Measurements from ENCODE around the gene EMC9.

Gene EMC9

DNA sequence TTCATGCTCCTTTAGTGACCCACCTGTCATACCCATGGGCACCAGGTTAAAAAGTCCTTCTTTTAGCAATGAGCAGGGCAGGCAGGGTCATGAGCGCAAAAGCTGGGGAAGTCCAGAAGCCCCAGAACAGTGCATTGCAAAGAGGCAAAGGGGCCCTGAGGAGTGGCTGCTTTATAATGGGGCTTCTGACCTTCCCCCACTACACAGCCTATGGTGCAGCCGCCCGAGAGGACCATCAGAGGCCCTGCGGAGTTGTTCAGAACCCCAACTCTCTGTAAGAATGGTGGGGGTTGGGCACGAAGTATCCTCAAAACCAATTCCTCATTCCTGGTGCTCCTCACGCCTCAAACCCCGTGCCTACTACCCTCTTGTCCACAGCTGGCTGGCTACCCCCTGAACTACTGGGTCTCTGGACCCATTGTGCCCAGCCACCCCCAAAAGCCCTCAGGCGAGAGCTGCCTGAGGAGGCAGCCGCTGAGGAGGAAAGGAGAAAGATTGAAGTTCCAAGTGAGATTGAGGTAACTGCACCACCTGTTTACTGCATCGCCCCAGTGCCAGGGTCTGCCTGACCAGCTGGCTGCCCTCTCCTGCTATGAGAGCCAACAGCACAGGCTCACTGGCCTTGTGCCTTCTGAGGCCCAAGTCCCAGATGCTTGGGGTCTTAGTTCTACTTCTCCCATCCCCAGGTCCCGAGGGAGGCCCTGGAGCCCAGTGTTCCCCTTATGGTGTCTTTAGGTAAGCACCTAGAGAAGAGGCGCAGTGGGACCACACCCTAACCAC lies 37.2 kb upstream of the EMC9 start:
- TF ChIP-seq EZH2phosphoT487 (IDR thresholded peaks at IDR 0.05; ENCODE audit: borderline replicate concordance): no peak
- TF ChIP-seq, protein P1, sequence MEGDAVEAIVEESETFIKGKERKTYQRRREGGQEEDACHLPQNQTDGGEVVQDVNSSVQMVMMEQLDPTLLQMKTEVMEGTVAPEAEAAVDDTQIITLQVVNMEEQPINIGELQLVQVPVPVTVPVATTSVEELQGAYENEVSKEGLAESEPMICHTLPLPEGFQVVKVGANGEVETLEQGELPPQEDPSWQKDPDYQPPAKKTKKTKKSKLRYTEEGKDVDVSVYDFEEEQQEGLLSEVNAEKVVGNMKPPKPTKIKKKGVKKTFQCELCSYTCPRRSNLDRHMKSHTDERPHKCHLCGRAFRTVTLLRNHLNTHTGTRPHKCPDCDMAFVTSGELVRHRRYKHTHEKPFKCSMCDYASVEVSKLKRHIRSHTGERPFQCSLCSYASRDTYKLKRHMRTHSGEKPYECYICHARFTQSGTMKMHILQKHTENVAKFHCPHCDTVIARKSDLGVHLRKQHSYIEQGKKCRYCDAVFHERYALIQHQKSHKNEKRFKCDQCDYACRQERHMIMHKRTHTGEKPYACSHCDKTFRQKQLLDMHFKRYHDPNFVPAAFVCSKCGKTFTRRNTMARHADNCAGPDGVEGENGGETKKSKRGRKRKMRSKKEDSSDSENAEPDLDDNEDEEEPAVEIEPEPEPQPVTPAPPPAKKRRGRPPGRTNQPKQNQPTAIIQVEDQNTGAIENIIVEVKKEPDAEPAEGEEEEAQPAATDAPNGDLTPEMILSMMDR (conservative IDR thresholded peaks at IDR 0.05; ENCODE audit: low read length): no peak

DNA sequence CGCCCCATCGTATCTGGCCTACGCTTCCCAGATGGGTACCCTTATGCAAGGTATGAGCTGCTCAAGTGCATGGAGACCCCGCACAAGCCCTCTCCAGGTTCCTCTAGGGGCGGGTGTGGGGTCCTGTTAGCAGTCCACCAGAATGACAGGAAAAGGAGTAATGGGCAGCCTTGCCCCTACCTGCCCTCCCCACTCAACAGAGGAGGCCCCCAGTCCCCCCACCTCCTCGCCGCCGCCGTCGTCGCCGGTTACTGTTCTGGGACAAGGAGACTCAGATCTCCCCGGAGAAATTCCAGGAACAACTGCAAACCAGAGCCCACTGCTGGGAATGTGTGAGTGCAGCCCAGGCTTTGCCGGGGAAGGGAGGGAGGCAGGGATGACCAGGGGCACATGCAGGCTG lies 36.5 kb upstream of the EMC9 start:
- Histone ChIP-seq H3K27me3 (ENCODE audit: insufficient read depth, low read length, poor library complexity, severe bottlenecking) (no peaks in the 10 kb centered on the region), H2AFZ (ENCODE audit: low read length) (no peak overlapping the region), H3K4me1 (ENCODE audit: insufficient read depth, low read length, poor library complexity, severe bottlenecking) (no peaks in the 10 kb centered on the region), H3K9ac (ENCODE audit: low read depth, low read length, poor library complexity, severe bottlenecking) (no peak overlapping the region), H3K9me3 (ENCODE audit: insufficient read depth, low read depth, low read length) (no peaks in the 10 kb centered on the region), H4K20me1 (ENCODE audit: insufficient read depth, low read length, poor library complexity, severe bottlenecking) (no peaks in the 10 kb centered on the region), H3K4me3 (ENCODE audit: low read length, poor library complexity, severe bottlenecking) (no peak overlapping the region), H3K79me2 (ENCODE audit: insufficient read depth, low read length) (no peaks in the 10 kb centered on the region), H3K9me2 (replicated peaks; ENCODE audit: low read depth, low read length) (no peaks in the 10 kb centered on the region), H3K4me2 (ENCODE audit: low read depth, low read length, poor library complexity, severe bottlenecking) (no peak overlapping the region), H3F3A (ENCODE audit: low read depth) (no peaks in the 10 kb centered on the region), H3K36me3 (ENCODE audit: insufficient read depth, low read length) (peaks cover 7% of the 10 kb centered on the region; the same call in 1 of the 2 replicates)
- TF ChIP-seq, protein P1 (conservative IDR thresholded peaks at IDR 0.05; ENCODE audit: low read length): no peak
- TF ChIP-seq EZH2phosphoT487 (IDR thresholded peaks at IDR 0.05; ENCODE audit: borderline replicate concordance): no peak

More for the DNA sequence above, 37.2 kb upstream of the EMC9 start:
- Histone ChIP-seq H3K79me2 (ENCODE audit: insufficient read depth, low read length) (no peaks in the 10 kb centered on the region), H4K20me1 (ENCODE audit: insufficient read depth, low read length, poor library complexity, severe bottlenecking) (no peaks in the 10 kb centered on the region), H3K27me3 (ENCODE audit: insufficient read depth, low read length, poor library complexity, severe bottlenecking) (no peaks in the 10 kb centered on the region), H3K4me1 (ENCODE audit: insufficient read depth, low read length, poor library complexity, severe bottlenecking) (no peaks in the 10 kb centered on the region), H3K36me3 (ENCODE audit: insufficient read depth, low read length) (peaks cover 7% of the 10 kb centered on the region; the same call in 1 of the 2 replicates), H3K4me3 (ENCODE audit: low read length, poor library complexity, severe bottlenecking) (no peak overlapping the region), H3K4me2 (ENCODE audit: low read depth, low read length, poor library complexity, severe bottlenecking) (no peak overlapping the region), H3K9me2 (replicated peaks; ENCODE audit: low read depth, low read length) (no peaks in the 10 kb centered on the region), H3K9me3 (ENCODE audit: insufficient read depth, low read depth, low read length) (no peaks in the 10 kb centered on the region), H3F3A (ENCODE audit: low read depth) (no peaks in the 10 kb centered on the region), H3K9ac (ENCODE audit: low read depth, low read length, poor library complexity, severe bottlenecking) (no peak overlapping the region), H2AFZ (ENCODE audit: low read length) (no peak overlapping the region)

DNA sequence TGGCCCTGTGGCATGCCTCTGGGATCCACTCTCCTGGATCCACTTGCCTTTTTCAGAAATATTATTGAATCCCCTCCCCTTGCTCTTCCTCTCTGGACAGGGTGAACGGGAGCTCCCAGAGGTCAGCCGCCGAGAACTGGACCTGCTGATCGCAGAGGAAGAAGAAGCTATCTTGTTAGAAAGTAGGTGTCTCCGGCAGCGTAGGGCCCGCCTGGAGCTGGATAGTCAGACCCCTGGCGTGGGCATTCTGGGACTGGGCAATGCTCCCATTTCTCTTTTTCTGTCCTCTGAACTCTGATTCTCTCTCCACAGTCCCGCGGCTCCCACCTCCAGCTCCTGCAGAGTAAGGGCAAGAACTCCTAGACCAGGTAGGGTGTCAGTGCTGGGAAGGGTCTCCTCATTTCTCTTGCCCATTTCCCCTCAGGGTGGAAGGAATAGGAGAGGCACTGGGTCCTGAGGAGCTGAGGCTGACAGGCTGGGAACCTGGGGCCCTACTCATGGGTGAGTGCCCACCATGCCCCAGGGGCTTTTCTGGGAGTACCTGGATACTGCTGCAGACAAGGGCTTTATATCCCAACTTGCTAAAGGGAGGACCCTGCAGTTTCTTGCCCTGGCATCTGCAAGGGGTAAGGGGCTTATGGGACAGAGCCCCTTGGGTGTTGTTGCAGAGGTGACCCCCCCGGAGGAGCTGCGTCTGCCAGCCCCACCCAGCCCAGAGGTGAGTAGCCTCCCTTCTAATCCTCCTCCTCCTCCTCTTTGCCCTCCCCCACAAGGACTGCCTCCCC lies 35.8 kb upstream of the EMC9 start:
- no peak overlapping the region for H3K4me2 ChIP-seq (ENCODE audit: low read depth, low read length, poor library complexity, severe bottlenecking)
- H3K9me3 ChIP-seq (ENCODE audit: insufficient read depth, low read depth, low read length): no peaks in the 10 kb centered on the region
- H3K4me3 ChIP-seq (ENCODE audit: low read length, poor library complexity, severe bottlenecking): no peak overlapping the region
- H3K9ac ChIP-seq (ENCODE audit: low read depth, low read length, poor library complexity, severe bottlenecking): no peak overlapping the region
- no peaks in the 10 kb centered on the region for H3K27me3 ChIP-seq (ENCODE audit: insufficient read depth, low read length, poor library complexity, severe bottlenecking)
- no peaks in the 10 kb centered on the region for H4K20me1 ChIP-seq (ENCODE audit: insufficient read depth, low read length, poor library complexity, severe bottlenecking)
- H3K36me3 ChIP-seq (ENCODE audit: insufficient read depth, low read length): peaks cover 7% of the 10 kb centered on the region; the same call in 1 of the 2 replicates
- TF ChIP-seq EZH2phosphoT487 (IDR thresholded peaks at IDR 0.05; ENCODE audit: borderline replicate concordance): no peak
- TF ChIP-seq, protein P1 (conservative IDR thresholded peaks at IDR 0.05; ENCODE audit: low read length): no peak
- H3F3A ChIP-seq (ENCODE audit: low read depth): no peaks in the 10 kb centered on the region
- no peaks in the 10 kb centered on the region for H3K79me2 ChIP-seq (ENCODE audit: insufficient read depth, low read length)
- no peaks in the 10 kb centered on the region for H3K4me1 ChIP-seq (ENCODE audit: insufficient read depth, low read length, poor library complexity, severe bottlenecking)
- no peak overlapping the region for H2AFZ ChIP-seq (ENCODE audit: low read length)
- no peaks in the 10 kb centered on the region for H3K9me2 ChIP-seq (replicated peaks; ENCODE audit: low read depth, low read length)
